HG02678 (cell line): ENCODE measurements around the gene AP2A2.

Experiments
- ATAC-seq: cut with Tn5 transposase; IDR thresholded peaks from one replicate; pipeline ENCODE4 v1.9.1; 2021; ENCODE audit warnings: mild to moderate bottlenecking, moderate library complexity; ENCODE audit not compliant: unreplicated experiment

The AP2A2 gene

DNA sequence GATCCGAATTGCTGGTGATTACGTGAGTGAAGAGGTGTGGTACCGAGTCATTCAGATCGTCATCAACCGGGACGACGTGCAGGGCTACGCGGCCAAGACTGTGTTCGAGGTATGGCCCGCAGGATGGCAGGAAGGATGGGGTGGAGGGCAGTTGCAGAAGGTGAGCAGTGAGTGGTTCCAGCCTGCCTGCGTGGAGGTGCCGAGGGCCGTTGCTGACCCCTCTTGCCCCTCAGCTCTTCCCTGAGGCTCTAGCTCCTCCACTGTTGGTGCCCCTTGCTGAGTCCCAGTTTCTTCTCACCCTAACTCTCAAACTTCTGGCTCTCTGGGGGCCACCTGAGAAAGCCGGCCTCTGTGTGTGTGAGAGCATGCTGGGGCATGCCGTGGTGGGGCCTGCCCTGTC lies 66.9 kb downstream of the AP2A2 start:
- ATAC-seq = no peak

DNA sequence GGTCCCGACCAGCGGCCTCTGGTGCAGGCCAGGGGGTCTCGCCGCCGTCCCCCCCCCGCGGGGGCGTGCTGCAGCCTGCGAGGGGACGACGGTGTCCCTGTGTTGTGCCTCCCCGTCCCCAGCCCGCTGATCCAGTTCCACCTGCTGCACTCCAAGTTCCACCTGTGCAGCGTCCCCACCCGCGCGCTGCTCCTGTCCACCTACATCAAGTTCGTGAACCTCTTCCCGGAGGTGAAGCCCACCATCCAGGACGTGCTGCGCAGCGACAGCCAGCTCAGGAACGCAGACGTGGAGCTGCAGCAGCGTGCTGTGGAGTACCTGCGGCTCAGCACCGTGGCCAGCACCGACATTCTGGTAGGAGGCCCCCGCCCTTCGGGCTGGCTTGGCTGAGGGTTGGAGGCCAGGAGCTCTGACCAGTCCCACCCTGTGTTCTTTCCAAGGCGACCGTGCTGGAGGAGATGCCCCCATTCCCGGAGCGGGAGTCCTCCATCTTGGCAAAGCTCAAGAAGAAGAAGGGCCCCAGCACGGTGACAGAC lies 68.0 kb downstream of the AP2A2 start:
- no peak for ATAC-seq

GRCh38 chr11:995044-995751 lies 69.5 kb downstream of the AP2A2 start:
- no peak for ATAC-seq

DNA sequence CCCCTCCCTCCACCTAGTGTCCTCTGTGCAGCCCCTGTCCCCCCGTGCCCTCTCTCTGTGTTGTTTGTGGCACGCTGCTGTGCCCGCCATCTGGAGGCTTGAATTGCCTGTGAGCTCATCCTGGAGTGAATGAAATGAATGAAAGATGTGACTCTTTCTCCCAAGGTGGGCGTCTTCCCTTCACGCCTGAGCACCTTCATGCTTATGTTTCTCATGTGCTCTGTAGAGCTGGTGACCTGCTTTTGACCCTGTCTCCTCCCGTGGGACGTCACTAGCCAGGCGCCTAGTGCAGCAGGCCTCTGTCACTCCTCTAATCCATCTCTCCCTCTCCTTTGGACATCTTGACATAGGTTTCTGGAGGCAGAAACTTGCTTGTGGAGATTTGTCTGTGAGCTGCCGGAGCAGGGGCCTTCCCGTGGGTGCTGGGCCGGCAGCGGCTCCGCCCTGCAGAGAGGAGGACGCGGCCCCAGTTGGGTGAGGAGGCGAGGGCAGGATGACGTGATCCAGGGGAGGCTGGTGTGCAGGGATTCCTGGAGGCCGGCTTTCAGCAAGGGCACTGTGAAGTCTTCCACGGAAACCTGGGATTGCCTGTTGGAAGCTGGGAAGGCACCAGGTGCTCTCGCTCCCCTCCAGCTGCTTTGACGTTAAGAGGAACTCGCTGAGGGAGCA lies 70.2 kb downstream of the AP2A2 start:
- ATAC-seq = no peak

DNA sequence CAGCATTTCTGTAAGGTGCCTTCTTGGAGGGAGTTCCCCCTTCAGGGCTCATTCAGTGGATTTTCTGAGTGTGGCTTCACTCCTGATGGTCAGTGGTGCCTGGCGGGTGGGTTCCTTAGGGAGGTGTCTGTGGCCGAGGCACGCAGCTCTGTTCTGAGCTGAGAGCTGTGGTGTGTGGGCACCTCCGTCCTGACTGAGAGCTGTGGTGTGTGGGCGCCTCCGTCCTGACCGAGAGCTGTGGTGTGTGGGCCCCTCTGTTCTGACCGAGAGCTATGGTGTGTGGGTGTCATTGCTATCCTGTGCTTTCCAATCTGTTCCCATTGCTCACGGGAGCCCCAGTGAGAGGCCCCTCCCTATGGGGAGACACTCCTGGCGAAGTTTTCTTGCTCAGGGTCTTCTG lies 71.0 kb downstream of the AP2A2 start:
- ATAC-seq = no peak

- ATAC-seq = no peak
Observed at GRCh38 chr11:997907-998306, 72.2 kb downstream of the AP2A2 start.

DNA sequence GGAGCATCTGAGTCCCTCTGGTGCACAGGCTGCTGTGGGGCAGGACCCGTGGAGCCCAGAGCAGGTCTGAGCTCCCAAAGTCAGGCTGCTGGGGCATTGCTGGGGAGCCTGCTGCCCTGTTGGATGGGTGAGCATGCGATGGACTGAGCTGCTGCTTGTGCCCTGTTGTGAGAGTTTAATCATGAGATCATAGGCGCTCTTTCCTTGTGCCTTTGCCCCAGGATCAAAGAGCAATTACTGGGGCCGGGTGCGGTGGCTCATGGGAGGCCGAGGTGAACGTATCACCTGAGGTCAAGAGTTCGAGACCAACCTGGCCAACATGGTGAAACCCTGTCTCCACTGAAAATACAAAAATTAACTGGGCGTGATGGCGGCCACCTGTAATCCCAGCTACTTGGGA lies 73.3 kb downstream of the AP2A2 start:
- no peak for ATAC-seq

- ATAC-seq = no peak
Observed at GRCh38 chr11:1000357-1001278, 74.9 kb downstream of the AP2A2 start.

DNA sequence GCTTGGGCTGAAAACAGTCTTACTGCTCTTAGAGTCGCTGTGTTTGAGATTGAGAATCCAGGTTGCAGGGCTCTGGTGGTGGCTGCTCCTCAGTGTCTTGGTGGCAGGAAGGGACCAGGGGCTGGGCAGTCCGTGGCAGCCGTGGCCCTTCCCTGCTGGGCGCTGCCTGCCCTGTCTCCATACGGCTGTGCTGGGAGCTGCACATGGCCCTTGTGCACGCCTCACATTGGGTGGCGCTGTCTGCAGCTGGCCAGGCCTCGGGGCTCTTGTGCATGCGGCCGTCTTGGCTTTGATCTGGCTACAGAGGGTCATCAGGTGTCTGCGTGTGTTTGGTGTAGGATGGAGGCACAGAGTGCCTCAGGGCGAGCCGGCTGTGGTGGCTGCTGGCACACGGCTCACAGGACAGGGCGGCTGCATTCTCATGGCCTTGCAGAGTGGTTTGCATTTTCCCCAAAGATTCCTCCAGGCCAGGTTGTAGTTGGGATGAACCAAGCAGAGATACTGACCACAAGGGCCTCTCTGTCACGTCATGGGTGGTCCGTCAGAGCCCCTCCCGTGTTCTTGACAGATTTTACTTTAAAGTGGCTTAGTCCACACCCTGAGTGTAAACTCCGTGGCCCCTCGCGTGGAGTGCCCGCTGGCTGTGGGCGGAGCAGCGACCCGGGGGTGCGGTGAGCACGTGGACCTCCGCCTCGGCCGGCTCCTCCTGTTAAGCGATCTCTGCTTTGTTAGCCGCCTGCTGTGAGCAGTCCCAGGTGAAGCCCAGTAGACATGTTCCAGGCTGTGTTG lies 76.1 kb downstream of the AP2A2 start:
- ATAC-seq = no peak

DNA sequence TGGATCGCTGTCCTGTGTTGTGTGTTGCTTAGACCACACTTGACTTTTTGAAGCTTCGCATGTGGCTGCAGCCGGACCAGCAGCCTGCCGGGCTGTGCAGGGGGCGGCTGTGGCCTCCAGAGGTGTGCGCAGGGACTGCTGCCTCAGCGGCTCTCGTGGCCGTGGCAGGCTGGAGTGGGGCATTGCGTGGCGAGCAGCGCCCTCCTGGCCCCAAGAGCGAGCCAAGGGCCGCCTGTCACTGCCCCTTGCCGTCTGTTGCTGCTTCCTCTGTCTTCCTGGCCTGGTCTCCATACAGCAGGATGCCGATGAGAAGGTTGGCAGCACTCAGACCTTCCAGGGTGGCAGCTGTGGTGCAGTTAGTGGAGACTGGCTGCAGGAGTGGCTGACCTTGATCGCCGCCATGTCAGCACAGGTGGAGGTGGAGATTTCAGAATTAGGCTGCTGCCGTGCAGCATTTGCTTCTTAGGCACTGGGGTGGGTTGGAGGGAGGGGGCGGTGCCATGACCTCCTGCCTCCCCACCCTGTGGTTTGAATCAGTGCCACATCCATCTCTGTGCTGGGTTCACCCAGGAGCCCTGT lies 76.8 kb downstream of the AP2A2 start:
- no peak for ATAC-seq

DNA sequence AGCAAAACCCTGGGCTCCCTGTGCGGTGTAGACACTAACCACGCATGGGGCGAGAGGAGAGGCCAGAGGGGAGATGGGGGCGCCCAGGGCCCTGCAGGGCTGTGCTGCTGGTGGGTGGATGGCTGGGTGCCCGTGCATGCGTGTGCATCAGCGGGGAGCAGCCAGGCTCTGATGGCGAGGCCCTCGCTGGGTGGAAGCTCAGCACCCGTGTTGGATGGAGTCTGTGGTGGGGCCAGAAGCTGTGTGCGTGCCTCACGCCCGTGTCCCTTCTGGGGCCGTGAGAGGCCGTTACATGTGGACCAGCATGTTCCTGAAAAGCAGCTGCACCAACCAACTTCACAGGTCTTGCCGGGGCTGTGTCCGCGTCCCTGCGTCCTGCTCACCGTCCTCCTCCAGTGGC lies 77.5 kb downstream of the AP2A2 start:
- no peak for ATAC-seq

DNA sequence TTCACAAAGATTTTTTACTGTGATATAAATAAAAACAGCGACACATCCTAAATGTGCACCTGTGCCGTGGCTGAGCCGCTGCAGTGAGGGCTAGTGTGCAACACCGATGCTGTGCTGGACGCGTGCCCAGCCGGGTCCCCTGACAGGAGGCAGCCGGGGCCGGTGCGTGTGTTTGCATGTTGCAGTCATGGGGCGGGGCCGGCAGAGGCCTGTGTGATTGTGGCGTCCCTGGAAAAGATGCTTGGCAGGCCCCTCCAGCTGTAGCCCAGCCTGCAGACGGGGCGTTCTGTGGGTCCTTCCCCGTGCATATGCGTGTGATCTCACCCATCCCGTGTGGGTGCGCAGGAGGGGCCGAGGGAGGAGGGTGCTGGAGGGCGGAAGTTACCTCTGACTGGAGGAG lies 80.3 kb downstream of the AP2A2 start:
- no peak for ATAC-seq

- ATAC-seq = no peak
Observed at GRCh38 chr11:1006762-1007161, 81.1 kb downstream of the AP2A2 start.

- no peak for ATAC-seq
Observed at GRCh38 chr11:1007279-1007678, 81.6 kb downstream of the AP2A2 start.

DNA sequence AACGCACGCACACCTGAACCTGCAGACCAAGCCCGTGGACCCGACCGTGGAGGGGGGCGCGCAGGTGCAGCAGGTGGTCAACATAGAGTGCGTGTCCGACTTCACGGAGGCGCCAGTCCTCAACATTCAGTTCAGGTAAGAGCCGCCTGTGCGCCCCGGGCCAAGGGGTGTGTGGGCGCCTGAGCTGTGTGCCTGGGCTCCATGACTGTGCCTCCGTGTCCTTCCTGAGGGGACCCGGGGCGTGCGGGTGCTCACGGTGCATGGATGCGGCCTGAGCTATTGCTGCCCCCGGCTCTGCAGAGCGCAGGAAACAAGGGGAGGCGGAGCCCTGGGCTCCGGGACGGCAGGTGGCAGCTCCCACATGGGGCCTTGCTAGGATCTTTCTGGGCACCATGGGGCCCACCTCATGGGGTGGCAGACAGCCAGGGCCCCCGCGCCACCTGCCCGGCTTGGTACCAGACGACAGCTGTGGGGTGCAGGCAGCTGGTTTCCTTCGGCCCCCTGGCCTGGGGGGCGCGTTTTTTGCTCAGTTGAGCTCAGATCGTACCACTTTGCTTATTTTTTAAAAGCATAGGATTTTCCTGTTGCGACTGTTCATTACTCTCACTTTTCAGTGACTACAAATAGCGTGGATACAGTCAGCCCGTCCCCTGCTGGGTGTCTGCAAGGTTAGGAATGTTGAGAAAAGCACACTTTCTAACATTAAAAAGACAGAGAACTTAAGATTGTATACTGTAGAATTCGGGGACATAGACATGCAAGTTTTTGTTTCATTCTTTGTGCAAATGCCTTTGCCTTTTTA lies 82.5 kb downstream of the AP2A2 start:
- no peak for ATAC-seq

DNA sequence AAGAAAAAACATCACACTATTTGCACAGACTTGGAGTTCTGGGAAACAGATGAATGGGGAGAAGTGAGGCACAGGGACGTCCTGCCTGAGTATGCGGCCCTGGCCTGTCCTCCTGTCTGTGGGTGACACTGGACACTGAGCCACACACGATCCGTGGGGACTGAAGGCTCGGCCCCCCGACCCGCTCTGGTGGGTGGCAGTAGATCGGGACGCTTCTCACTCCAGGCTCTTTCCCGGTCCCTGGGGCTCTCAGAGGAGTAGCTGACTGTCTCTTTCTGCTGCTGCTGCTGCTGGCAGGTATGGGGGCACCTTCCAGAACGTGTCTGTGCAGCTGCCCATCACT lies 83.1 kb downstream of the AP2A2 start:
- ATAC-seq = no peak

- no peak for ATAC-seq
Observed at GRCh38 chr11:1009371-1009770, 83.7 kb downstream of the AP2A2 start.

DNA sequence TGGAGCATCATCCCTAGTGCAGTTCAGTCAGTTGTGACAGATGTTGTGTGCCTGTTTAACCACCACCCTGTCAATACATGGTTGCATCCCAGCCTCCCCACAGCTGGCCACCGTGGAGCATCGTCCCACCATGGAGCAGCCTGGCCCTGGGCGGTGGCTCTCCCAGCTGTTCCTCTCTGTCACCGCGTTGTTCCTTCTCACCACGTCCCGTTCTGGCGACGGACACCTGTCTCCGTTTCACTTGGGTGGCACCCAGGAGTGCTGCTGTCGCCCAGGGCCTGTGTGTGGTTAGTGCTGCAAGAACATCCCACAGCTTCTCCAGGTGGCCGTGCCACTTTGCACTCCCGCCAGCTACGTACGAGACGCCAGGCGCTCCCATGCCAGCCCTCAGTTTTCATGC lies 84.3 kb downstream of the AP2A2 start:
- no peak for ATAC-seq

DNA sequence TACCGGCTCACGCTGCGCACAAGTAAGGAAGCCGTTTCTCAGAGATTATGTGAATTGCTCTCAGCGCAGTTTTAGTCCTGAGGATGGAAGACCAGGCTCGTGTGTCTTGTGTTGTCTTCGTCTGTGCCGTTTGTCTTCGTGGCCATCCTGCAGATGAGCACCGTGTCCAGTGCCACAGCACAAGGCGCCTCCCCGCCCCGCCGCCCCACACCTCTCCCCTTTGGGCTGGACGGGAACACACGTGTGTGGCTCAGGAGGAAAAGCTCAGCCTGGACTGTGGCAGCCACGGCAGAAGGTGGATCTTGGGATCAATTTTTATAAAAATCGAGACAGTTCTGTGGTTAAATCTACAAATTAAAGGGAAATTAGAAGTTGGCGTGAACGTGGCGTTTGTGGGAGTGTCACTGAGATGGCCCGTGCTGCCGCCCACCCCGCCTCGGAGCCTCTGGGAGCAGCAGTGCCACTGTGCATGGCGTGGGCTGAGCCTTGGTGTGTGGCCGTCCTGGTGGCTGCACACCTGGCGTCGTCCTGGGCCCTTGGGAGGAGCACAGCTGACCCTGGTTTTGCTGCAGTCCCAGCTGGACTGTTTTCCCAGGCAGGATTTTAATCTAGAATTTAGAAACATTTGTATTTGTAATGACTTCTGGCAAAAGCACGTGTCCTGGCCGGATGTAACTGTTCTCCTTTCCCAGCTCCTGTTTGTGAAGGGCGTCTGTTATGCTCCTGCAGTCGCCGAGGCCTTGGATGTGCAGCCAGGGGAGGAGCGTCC lies 85.1 kb downstream of the AP2A2 start:
- no peak for ATAC-seq
